Inflammatory macrophage treated with lipopolysaccharide for 1 hour (primary cell): ENCODE measurements around the gene KCNJ6.

ENCODE experiments used
- DNase-seq, 2 donors: peaks; one replicate each; pipeline ENCODE4 v3.0.0-alpha.2; 2020 to 2022

Gene KCNJ6

GRCh38 chr21:37562920-37563640 lies 353.2 kb downstream of the KCNJ6 start:
- DNase-seq, result no peak

- DNase-seq, result no peak
Observed at GRCh38 chr21:37561941-37562919, 354.0 kb downstream of the KCNJ6 start.

GRCh38 chr21:37561506-37561905 lies 354.8 kb downstream of the KCNJ6 start:
- no peak for DNase-seq

- no peak for DNase-seq
Observed at GRCh38 chr21:37560385-37560784, 355.9 kb downstream of the KCNJ6 start.

- DNase-seq, result no peak
Observed at GRCh38 chr21:37558676-37559211, 357.5 kb downstream of the KCNJ6 start.
